ENCODE results near the gene CNOT3.

- no peak for TF ChIP-seq POLR2A (IDR thresholded peaks at IDR 0.05)
- TF ChIP-seq CTCF (IDR thresholded peaks at IDR 0.05 in 4 of 5, conservative IDR thresholded peaks at IDR 0.05 in 1 of 5): no peak
Measured at GRCh38 chr19:54147676-54148075, 10.1 kb downstream of the CNOT3 start.
